Islet precursor cell (in vitro differentiated cells): ENCODE data around the gene PNMA8A.
"Not testable (repeated sequence)": the region's sequence is repeated elsewhere in the genome, so short reads cannot be mapped to it uniquely, and the experiment has no call there.

ENCODE experiments used
- DNase-seq: peaks from one replicate; pipeline ENCODE4 v3.0.0-alpha.2; 2018

PNMA8A gene

GRCh38 chr19:46461537-46461936 is 9.8 kb downstream of the PNMA8A start:
- DNase-seq, result no peak

GRCh38 chr19:46460981-46461380 is 10.4 kb downstream of the PNMA8A start:
- DNase-seq, result no peak

- DNase-seq, result no peak
Measured at GRCh38 chr19:46460055-46460454, 11.3 kb downstream of the PNMA8A start.

GRCh38 chr19:46456930-46457329 is 14.4 kb downstream of the PNMA8A start:
- DNase-seq, result no peak

- DNase-seq, result no peak
Measured at GRCh38 chr19:46454244-46454643, 17.1 kb downstream of the PNMA8A start.

GRCh38 chr19:46453661-46454060 is 17.7 kb downstream of the PNMA8A start:
- DNase-seq, result no peak

- no peak for DNase-seq
Measured at GRCh38 chr19:46452186-46452585, 19.2 kb downstream of the PNMA8A start.

GRCh38 chr19:46451352-46451751 is 20.0 kb downstream of the PNMA8A start:
- DNase-seq, result no peak

GRCh38 chr19:46450737-46451136 is 20.6 kb downstream of the PNMA8A start:
- no peak for DNase-seq

GRCh38 chr19:46449228-46449627 is 22.1 kb downstream of the PNMA8A start:
- no peak for DNase-seq

- DNase-seq, result no peak
Measured at GRCh38 chr19:46448601-46449000, 22.8 kb downstream of the PNMA8A start.

- peak; percentile 37 for DNase-seq
Measured at GRCh38 chr19:46447824-46448223, 23.5 kb downstream of the PNMA8A start.

- no peak for DNase-seq
Measured at GRCh38 chr19:46447006-46447405, 24.4 kb downstream of the PNMA8A start.

- DNase-seq, result no peak
Measured at GRCh38 chr19:46446021-46446420, 25.3 kb downstream of the PNMA8A start.

- DNase-seq, result peak; percentile 60
Measured at GRCh38 chr19:46442808-46443450, 28.4 kb downstream of the PNMA8A start.

GRCh38 chr19:46441866-46442265 is 29.5 kb downstream of the PNMA8A start:
- no peak for DNase-seq

GRCh38 chr19:46435689-46436088 is 35.7 kb downstream of the PNMA8A start:
- not testable (repeated sequence) for DNase-seq

GRCh38 chr19:46435009-46435408 is 36.4 kb downstream of the PNMA8A start:
- DNase-seq, result no peak

GRCh38 chr19:46433470-46433869 is 37.9 kb downstream of the PNMA8A start:
- DNase-seq, result not testable (repeated sequence)

GRCh38 chr19:46431824-46432223 is 39.5 kb downstream of the PNMA8A start:
- peak; percentile 65 for DNase-seq

- no peak for DNase-seq
Measured at GRCh38 chr19:46429999-46430398, 41.4 kb downstream of the PNMA8A start.

- peak; percentile 81 for DNase-seq
Measured at GRCh38 chr19:46428239-46429135, 42.9 kb downstream of the PNMA8A start, which contains the start of gene PNMA8C. Gene PNMA8C (minus strand): TSS chr19:46428936. CDS start chr19:46428359, 577 bp downstream.

GRCh38 chr19:46427518-46428045 is 43.8 kb downstream of the PNMA8A start:
- no peak for DNase-seq
